ENCODE measurements around the gene RSF1.

Gene RSF1

GRCh38 chr11:77819921-77820564 is 479 bp downstream of the RSF1 start:
- Histone ChIP-seq H4K91ac (ENCODE audit: low read depth, low read length, poor library complexity) (peak overlapping the region; percentile 53), H3K18ac (ENCODE audit: low read length) (peak overlapping the region; percentile 100), H3K27me3 (ENCODE audit: control insufficient read depth in 3 of 3, insufficient read depth in 3 of 3, low read depth in 1 of 3, low read length in 3 of 3) (no peaks in the 10 kb centered on the region), H3K4ac (ENCODE audit: low read length) (peak overlapping the region; percentile 95), H3K23ac (ENCODE audit: low read depth, low read length, poor library complexity) (peak overlapping the region; percentile 98), H3K9ac (ENCODE audit: low read depth, low read length, poor library complexity) (peak overlapping the region; percentile 97), H2AFZ (ENCODE audit: low read length) (peak overlapping the region; percentile 85), H2BK12ac (ENCODE audit: low read length) (peak overlapping the region; percentile 84), H2BK5ac (ENCODE audit: low read length) (peak overlapping the region; percentile 98), H3K79me1 (ENCODE audit: low read depth, low read length) (peaks cover 6% of the 10 kb centered on the region), H3K4me2 (ENCODE audit: insufficient read depth, low read length, poor library complexity, severe bottlenecking) (peak overlapping the region; percentile 79), H2AK5ac (ENCODE audit: low read depth, low read length) (peak overlapping the region; percentile 88), H3K4me3 (ENCODE audit: low read length in 2 of 2) (peak overlapping the region; percentile 72 to 100), H4K8ac (ENCODE audit: low read depth, low read length) (no peak overlapping the region), H3K4me1 (ENCODE audit: control insufficient read depth in 2 of 2, insufficient read depth in 1 of 2, low read depth in 1 of 2, low read length in 2 of 2) (peaks cover 0 to 6% of the 10 kb centered on the region in 2 donors), H3K36me3 (replicated peaks in 1 of 2; ENCODE audit: control insufficient read depth in 2 of 2, insufficient read depth in 2 of 2, low read length in 2 of 2) (peaks cover 0 to 12% of the 10 kb centered on the region in 2 donors), H3K14ac (ENCODE audit: low read length) (peak overlapping the region; percentile 99), H3K9me3 (replicated peaks in 1 of 2; ENCODE audit: control insufficient read depth in 2 of 2, insufficient read depth in 1 of 2, low read depth in 1 of 2, low read length in 2 of 2) (peaks cover 0 to 15% of the 10 kb centered on the region in 2 donors), H3K27ac (replicated peaks; ENCODE audit: low read length) (peak overlapping the region; percentile 98), H2BK120ac (ENCODE audit: low read depth, low read length) (peak overlapping the region; percentile 97), H2BK15ac (ENCODE audit: low read length) (peak overlapping the region; percentile 96)
- WGBS, 2 donors (ENCODE audit: extremely low coverage in 2 of 2, insufficient read length in 2 of 2, insufficient replicate concordance in 1 of 2): no CpG with 5 or more reads among the region's 55 CpGs
- DNase-seq (ENCODE audit: low spot score): peak; percentile 46

GRCh38 chr11:77819411-77819920 is 1.1 kb downstream of the RSF1 start:
- Histone ChIP-seq H2AFZ (ENCODE audit: low read length) (peak overlapping the region; percentile 85), H2BK12ac (ENCODE audit: low read length) (no peak overlapping the region), H2BK120ac (ENCODE audit: low read depth, low read length) (no peak overlapping the region), H3K4ac (ENCODE audit: low read length) (no peak overlapping the region), H3K23ac (ENCODE audit: low read depth, low read length, poor library complexity) (peak overlapping the region; percentile 98), H3K14ac (ENCODE audit: low read length) (no peak overlapping the region), H2BK5ac (ENCODE audit: low read length) (peak overlapping the region; percentile 98), H3K36me3 (replicated peaks in 1 of 2; ENCODE audit: control insufficient read depth in 2 of 2, insufficient read depth in 2 of 2, low read length in 2 of 2) (peaks cover 0 to 12% of the 10 kb centered on the region in 2 donors), H3K79me1 (ENCODE audit: low read depth, low read length) (peaks cover 6% of the 10 kb centered on the region), H3K4me1 (ENCODE audit: control insufficient read depth in 2 of 2, insufficient read depth in 1 of 2, low read depth in 1 of 2, low read length in 2 of 2) (peaks cover 0 to 6% of the 10 kb centered on the region in 2 donors), H3K4me3 (ENCODE audit: low read length in 2 of 2) (peak overlapping the region; percentile 72 to 100), H3K4me2 (ENCODE audit: insufficient read depth, low read length, poor library complexity, severe bottlenecking) (peak overlapping the region; percentile 79), H2BK15ac (ENCODE audit: low read length) (peak overlapping the region; percentile 96), H3K27ac (replicated peaks; ENCODE audit: low read length) (peak overlapping the region; percentile 98), H4K8ac (ENCODE audit: low read depth, low read length) (no peak overlapping the region), H3K9ac (ENCODE audit: low read depth, low read length, poor library complexity) (peak overlapping the region; percentile 97), H4K91ac (ENCODE audit: low read depth, low read length, poor library complexity) (no peak overlapping the region), H3K18ac (ENCODE audit: low read length) (peak overlapping the region; percentile 100), H3K27me3 (ENCODE audit: control insufficient read depth in 3 of 3, insufficient read depth in 3 of 3, low read depth in 1 of 3, low read length in 3 of 3) (no peaks in the 10 kb centered on the region), H2AK5ac (ENCODE audit: low read depth, low read length) (peak overlapping the region; percentile 88), H3K9me3 (replicated peaks in 1 of 2; ENCODE audit: control insufficient read depth in 2 of 2, insufficient read depth in 1 of 2, low read depth in 1 of 2, low read length in 2 of 2) (peaks cover 0 to 21% of the 10 kb centered on the region in 2 donors)
- no CpG with 5 or more reads among the region's 19 CpGs for WGBS, 2 donors (ENCODE audit: extremely low coverage in 2 of 2, insufficient read length in 2 of 2, insufficient replicate concordance in 1 of 2)
- peak; percentile 77 for DNase-seq (ENCODE audit: low spot score)

DNA sequence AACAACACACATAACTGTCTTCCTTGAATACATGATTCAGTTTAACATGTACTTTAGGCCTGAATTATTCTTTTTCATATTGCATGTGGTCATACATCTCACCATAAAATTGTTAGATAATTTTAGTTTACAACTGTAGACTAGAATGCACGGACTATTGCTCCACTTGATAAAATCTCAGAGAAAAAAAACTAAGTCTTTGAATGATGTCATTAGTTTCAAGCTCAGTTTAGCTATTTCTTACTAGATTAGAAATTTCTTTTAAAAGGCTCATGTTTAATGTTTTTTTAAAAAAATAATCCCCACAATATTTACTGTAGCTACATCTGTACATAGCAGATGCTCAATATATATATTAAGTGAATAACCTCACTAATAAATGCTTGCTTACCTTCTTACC is 5.1 kb downstream of the RSF1 start:
- peaks cover 8% of the 10 kb centered on the region for H3K79me1 ChIP-seq (ENCODE audit: low read depth, low read length)
- H3K27ac ChIP-seq (replicated peaks; ENCODE audit: low read length): no peak overlapping the region
- H3K36me3 ChIP-seq (replicated peaks in 1 of 2; ENCODE audit: control insufficient read depth in 2 of 2, insufficient read depth in 2 of 2, low read length in 2 of 2): peaks cover 3 to 47% of the 10 kb centered on the region in 2 donors
- H4K91ac ChIP-seq (ENCODE audit: low read depth, low read length, poor library complexity): no peak overlapping the region
- no peak overlapping the region for H3K4me2 ChIP-seq (ENCODE audit: insufficient read depth, low read length, poor library complexity, severe bottlenecking)
- no peak for DNase-seq (ENCODE audit: low spot score)
- H2BK12ac ChIP-seq (ENCODE audit: low read length): no peak overlapping the region
- H3K18ac ChIP-seq (ENCODE audit: low read length): no peak overlapping the region
- H2AK5ac ChIP-seq (ENCODE audit: low read depth, low read length): no peak overlapping the region
- no peak overlapping the region for H2BK5ac ChIP-seq (ENCODE audit: low read length)
- no peak overlapping the region for H4K8ac ChIP-seq (ENCODE audit: low read depth, low read length)
- H3K4ac ChIP-seq (ENCODE audit: low read length): no peak overlapping the region
- H2BK120ac ChIP-seq (ENCODE audit: low read depth, low read length): no peak overlapping the region
- H3K9me3 ChIP-seq (replicated peaks in 1 of 2; ENCODE audit: control insufficient read depth in 2 of 2, insufficient read depth in 1 of 2, low read depth in 1 of 2, low read length in 2 of 2): peaks cover 0 to 21% of the 10 kb centered on the region in 2 donors
- no peak overlapping the region for H2AFZ ChIP-seq (ENCODE audit: low read length)
- H3K4me1 ChIP-seq (ENCODE audit: control insufficient read depth in 2 of 2, insufficient read depth in 1 of 2, low read depth in 1 of 2, low read length in 2 of 2): peaks cover 0 to 3% of the 10 kb centered on the region in 2 donors
- H2BK15ac ChIP-seq (ENCODE audit: low read length): no peak overlapping the region
- no peak overlapping the region for H3K9ac ChIP-seq (ENCODE audit: low read depth, low read length, poor library complexity)
- no peak overlapping the region for H3K14ac ChIP-seq (ENCODE audit: low read length)
- no peak overlapping the region for H3K4me3 ChIP-seq (ENCODE audit: low read length in 2 of 2)
- H3K23ac ChIP-seq (ENCODE audit: low read depth, low read length, poor library complexity): no peak overlapping the region
- no CpG with 5 or more reads among the region's 1 CpG for WGBS, 2 donors (ENCODE audit: extremely low coverage in 2 of 2, insufficient read length in 2 of 2, insufficient replicate concordance in 1 of 2)
- no peaks in the 10 kb centered on the region for H3K27me3 ChIP-seq (ENCODE audit: control insufficient read depth in 3 of 3, insufficient read depth in 3 of 3, low read depth in 1 of 3, low read length in 3 of 3)

DNA sequence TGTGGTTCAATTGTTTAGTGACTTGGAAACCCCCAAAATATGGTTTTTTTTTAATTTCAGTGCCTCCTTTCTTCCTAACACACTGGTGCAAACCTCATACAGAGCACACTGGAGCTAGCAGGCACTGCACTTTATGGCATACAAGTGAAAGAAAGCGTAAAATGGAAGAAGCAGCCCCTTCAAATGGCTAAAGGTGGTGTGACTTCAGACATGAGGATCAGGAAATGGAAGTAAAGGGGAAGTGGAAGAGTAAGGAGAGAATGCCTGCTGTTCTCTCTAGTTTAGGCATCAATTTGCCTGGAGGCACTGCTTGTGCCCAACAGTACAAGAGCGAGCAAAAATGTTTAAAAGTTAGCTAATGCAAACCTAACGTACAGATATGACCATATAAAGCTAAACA is 5.7 kb downstream of the RSF1 start:
- Histone ChIP-seq H3K4me2 (ENCODE audit: insufficient read depth, low read length, poor library complexity, severe bottlenecking) (no peak overlapping the region), H2AK5ac (ENCODE audit: low read depth, low read length) (no peak overlapping the region), H3K27ac (replicated peaks; ENCODE audit: low read length) (no peak overlapping the region), H3K9me3 (replicated peaks in 1 of 2; ENCODE audit: control insufficient read depth in 2 of 2, insufficient read depth in 1 of 2, low read depth in 1 of 2, low read length in 2 of 2) (peaks cover 0 to 21% of the 10 kb centered on the region in 2 donors), H2BK120ac (ENCODE audit: low read depth, low read length) (no peak overlapping the region), H3K79me1 (ENCODE audit: low read depth, low read length) (peaks cover 4% of the 10 kb centered on the region), H4K8ac (ENCODE audit: low read depth, low read length) (no peak overlapping the region), H2BK5ac (ENCODE audit: low read length) (no peak overlapping the region), H3K14ac (ENCODE audit: low read length) (no peak overlapping the region), H3K4ac (ENCODE audit: low read length) (no peak overlapping the region), H3K4me3 (ENCODE audit: low read length in 2 of 2) (no peak overlapping the region), H3K36me3 (replicated peaks in 1 of 2; ENCODE audit: control insufficient read depth in 2 of 2, insufficient read depth in 2 of 2, low read length in 2 of 2) (peaks cover 3 to 52% of the 10 kb centered on the region in 2 donors), H3K9ac (ENCODE audit: low read depth, low read length, poor library complexity) (no peak overlapping the region), H2AFZ (ENCODE audit: low read length) (no peak overlapping the region), H2BK15ac (ENCODE audit: low read length) (no peak overlapping the region), H4K91ac (ENCODE audit: low read depth, low read length, poor library complexity) (no peak overlapping the region), H3K27me3 (ENCODE audit: control insufficient read depth in 3 of 3, insufficient read depth in 3 of 3, low read depth in 1 of 3, low read length in 3 of 3) (no peaks in the 10 kb centered on the region), H3K23ac (ENCODE audit: low read depth, low read length, poor library complexity) (no peak overlapping the region), H2BK12ac (ENCODE audit: low read length) (no peak overlapping the region), H3K18ac (ENCODE audit: low read length) (no peak overlapping the region), H3K4me1 (ENCODE audit: control insufficient read depth in 2 of 2, insufficient read depth in 1 of 2, low read depth in 1 of 2, low read length in 2 of 2) (peaks cover 0 to 3% of the 10 kb centered on the region in 2 donors)
- no CpG with 5 or more reads among the region's 3 CpGs for WGBS, 2 donors (ENCODE audit: extremely low coverage in 2 of 2, insufficient read length in 2 of 2, insufficient replicate concordance in 1 of 2)
- DNase-seq (ENCODE audit: low spot score): no peak
